NCI-H526 (cell line): ENCODE measurements around the gene SCMH1.
"Not testable (repeated sequence)": the region's sequence is repeated elsewhere in the genome, so short reads cannot be mapped to it uniquely, and the experiment has no call there.

Experiments
- DNase-seq, 2 experiments: peaks; one replicate each; lab custom pipeline; 2025; lab: John Stamatoyannopoulos, UW

Gene SCMH1

GRCh38 chr1:41211608-41212007, 30.5 kb downstream of the SCMH1 start:
- not testable (repeated sequence) for DNase-seq

GRCh38 chr1:41207053-41207452, 35.1 kb downstream of the SCMH1 start:
- not testable (repeated sequence) for DNase-seq

DNA sequence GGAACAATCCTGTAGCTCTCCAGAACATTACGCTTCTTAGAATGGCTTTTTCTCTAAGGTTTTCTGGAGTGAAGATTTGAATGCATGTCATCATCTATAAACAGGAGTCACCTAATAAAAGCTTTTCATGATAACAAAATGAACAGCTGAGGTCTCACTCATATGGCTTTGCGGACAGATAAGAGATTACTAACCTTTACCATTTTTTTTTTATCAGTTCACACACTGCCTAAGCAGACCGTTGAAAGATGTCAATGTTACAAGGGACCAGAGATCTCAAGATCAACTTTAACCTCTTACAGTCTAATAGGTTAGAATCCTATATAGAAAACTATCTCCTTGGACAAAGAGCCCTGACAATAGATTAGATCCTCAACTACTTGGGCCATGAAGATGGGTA, 41.4 kb downstream of the SCMH1 start:
- DNase-seq = no peak

DNA sequence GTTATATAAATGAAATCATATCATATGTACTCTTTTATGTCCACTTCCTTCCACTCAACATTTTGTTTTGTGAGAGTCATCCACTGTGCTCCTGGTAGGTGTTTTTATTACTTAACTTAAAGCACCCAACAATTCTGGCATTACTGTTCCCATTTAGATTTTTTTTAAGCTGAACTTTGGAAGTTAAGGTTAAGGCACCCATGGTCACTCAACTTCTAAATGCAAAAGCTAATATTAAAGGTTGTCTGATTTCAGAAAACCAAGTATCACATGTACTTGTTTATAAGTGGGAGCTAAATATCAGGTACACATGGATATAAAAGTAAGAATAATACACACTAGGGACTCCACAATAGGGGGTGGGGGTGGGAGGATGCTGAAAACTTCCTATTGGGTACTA, 42.7 kb downstream of the SCMH1 start:
- no peak for DNase-seq

GRCh38 chr1:41192456-41193178, 49.5 kb downstream of the SCMH1 start:
- no peak for DNase-seq

- no peak for DNase-seq
These were observed 57.7 kb downstream of the SCMH1 start for GRCh38 chr1:41184446-41184845.

DNA sequence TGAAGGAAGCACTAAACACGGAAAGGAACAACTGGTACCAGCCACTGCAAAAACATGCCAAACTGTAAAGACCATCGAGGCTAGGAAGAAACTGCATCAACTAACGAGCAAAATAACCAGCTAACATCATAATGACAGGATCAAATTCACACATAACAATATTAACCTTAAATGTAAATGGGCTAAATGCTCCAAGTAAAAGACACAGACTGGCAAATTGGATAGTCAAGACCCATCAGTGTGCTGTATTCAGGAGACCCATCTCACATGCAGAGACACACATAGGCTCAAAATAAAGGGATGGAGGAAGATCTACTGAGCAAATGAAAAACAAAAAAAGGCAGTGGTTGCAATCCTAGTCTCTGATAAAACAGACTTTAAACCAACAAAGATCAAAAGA, 63.9 kb downstream of the SCMH1 start:
- DNase-seq = not testable (repeated sequence)

DNA sequence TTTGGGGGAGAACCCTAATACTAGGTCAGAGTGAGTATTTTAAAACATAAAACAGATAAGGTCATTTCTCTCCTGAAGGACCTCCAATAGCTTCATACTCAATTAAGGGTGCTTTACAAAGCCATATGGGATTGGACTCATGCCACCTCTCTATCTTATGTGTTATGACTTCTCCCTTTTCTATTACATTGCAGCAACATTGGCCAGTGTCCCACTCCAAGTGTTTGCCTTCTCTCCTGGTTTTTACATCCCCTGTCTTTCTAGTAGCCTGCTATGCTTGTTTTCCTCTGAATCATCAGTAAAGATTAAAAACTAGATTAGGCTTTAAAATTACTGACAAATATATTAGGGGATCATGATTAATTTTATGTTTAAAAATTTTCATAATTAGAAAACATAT, 66.6 kb downstream of the SCMH1 start:
- no peak for DNase-seq

DNA sequence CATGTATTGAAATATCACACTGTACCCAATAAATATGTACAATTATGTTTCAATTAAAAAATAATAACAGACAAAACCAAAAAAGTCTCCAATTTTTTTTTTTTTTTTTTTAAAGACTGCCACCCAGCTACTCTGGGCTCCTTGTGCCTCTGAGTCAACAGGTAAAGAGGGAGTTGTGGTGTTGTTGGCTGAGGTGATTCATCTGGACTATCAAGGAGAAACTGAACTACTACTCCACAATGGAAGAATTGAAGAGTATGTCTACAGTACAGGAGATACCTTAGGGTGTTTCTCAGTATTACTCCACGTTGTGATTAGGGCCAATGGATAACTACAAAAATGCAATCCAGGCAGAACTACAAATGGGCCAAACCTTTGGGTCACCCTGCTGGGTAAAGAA, 67.9 kb downstream of the SCMH1 start:
- DNase-seq = no peak

DNA sequence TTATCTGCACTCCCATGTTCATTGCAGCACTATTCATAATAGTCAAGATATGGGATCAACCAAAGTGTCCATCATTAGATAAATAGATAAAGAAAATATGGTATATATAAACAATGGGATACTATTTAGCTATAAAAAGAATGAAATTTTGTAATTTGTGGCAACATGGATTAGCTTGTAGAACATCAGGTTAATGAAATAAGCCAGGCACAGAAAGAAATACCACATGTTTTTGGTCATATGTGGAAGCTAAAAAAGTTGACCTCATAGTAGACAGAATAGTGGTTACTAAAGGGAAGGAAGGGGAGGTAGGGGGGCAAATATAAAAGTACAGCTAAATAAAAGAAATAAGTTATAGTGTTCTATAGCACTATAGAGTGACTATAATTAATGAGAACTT, 68.5 kb downstream of the SCMH1 start:
- no peak for DNase-seq

- DNase-seq = no peak
These were observed 70.7 kb downstream of the SCMH1 start for GRCh38 chr1:41171266-41171874.

DNA sequence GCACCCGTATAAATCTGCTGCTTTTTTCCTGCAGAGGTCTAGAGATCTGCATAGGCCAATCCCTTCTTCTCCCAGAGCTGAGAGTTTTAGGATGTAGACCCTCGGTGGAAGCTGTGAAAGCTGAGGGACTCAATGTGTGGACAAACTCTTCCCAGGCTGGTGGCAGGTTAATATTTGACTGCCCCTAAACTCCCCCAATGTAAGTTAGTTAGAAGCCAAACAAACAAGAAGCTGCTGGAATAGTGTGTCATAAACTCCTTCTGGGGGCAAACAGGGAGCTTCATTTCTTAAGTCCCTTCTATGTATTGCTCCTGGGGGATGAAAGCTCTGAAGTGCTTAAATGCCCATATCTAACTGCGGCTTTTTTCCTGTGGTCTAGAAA, 72.3 kb downstream of the SCMH1 start:
- no peak for DNase-seq

DNA sequence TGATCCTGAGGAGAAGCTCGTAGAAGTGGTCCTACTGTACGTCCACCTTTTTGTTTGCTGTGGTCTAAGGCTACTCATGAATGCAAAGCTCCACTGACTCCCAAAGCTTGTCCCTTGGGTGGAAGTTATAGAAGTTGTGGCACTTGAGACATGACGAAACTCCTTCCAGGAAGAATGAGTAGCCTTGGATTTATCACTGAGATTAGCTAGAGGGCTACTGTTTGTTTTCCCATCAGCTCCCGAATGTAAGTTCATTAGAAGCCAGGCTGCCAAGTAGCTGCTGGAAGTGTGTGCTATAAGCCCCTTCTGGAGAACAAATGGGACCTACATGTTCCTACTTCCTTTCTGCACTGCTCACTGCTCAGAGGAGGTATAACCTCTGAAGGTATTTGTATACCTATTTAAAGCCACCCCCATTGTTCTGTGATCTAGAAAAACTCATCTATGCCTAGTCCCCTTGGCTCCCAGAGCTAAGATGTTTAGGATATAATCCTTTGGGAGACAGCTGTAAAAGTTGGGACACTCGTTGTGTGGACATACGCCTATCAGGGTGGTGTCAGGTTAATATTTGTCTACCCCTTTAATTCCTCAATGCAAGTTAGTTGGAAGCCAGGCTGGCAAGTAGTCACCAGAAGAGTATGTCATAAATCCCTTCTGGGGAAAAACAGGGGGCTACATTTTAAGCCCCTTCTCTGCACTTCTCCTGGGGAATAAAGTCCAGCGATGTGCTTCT, 72.9 kb downstream of the SCMH1 start:
- no peak for DNase-seq

DNA sequence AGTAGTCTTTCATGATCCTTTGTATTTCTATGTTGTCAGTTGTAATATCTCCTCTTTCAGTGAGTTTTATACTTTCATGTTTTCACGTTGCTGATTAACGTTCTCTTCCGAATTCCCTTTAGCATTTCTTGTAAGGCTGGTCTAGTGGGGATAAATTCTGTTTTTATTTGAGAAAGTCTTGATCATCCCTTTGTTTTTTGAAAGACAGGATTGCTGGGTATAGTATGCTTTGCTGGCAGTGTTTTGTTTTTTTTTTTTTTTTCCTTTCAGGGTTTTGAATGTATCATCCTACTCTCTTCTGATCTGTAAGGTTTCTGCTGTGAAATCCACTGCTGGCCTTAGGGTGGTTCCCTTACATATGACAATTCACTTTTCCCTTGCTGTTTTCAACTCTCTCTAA, 74.4 kb downstream of the SCMH1 start:
- DNase-seq = no peak

DNA sequence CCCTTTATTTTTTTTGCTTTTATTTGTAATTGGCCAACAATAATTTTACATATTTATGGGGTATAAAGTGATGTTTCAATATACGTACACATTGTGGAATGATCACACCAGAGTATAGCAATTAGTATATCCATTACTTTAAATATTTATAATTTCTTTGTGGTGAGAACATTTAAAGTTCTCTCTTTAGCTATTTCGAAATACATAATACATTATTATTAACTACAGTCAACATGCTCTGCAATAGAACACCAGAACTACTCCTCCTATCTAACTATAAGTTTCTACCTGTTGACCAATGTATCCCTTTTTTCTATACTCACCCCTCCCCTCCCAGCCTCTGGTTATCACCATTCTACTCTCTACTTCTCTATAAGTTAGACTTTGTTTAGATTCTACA, 77.4 kb downstream of the SCMH1 start:
- no peak for DNase-seq

- no peak for DNase-seq
These were observed 79.7 kb downstream of the SCMH1 start for GRCh38 chr1:41162441-41162840.

GRCh38 chr1:41161846-41162245, 80.3 kb downstream of the SCMH1 start:
- no peak for DNase-seq

DNA sequence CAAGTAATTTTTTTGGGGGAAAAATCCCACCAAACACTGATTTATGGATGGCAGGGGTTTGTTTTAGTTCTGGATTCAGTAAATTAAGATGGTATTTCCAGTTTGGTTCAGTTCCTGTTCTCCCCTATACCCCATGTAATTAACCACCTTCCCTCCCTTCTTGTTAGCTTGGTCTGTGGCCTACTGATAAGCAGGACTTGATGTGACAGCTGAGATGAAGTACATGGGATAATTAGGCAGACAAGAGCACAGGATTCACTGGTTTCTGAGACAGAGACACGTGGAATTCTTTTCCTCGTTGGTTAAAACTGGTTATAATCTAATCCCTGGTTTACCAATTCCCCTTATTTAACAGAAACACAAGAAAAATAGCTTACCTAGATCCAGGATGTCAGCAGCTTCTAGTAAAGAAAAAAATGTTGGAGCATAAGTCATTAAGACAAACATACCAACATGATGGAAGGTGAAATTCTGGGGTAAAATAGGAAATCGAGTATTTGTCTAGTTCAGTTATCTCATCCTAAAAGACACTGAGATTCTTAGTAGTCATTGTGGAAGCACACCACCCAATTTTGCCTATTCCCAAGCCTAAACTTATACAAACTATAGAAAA, 81.5 kb downstream of the SCMH1 start:
- DNase-seq = no peak

DNA sequence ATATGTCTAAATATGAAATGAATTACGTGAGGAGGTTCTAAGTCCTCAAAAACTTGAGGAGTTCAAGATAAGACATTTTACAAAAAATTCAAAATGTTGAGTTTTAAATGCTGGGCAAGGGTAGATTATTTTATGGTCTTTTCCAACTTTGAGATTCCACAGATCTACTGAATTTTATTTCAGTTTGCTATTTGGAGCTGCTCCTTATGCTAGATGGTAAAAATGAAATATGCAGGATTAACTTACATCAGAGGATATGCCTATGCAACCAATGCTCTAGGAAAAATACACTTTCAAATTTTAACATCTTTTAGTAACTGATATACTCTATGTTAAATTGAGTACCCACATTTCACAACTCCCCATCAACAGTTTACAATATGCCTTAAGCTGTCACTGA, 83.1 kb downstream of the SCMH1 start:
- no peak for DNase-seq

DNA sequence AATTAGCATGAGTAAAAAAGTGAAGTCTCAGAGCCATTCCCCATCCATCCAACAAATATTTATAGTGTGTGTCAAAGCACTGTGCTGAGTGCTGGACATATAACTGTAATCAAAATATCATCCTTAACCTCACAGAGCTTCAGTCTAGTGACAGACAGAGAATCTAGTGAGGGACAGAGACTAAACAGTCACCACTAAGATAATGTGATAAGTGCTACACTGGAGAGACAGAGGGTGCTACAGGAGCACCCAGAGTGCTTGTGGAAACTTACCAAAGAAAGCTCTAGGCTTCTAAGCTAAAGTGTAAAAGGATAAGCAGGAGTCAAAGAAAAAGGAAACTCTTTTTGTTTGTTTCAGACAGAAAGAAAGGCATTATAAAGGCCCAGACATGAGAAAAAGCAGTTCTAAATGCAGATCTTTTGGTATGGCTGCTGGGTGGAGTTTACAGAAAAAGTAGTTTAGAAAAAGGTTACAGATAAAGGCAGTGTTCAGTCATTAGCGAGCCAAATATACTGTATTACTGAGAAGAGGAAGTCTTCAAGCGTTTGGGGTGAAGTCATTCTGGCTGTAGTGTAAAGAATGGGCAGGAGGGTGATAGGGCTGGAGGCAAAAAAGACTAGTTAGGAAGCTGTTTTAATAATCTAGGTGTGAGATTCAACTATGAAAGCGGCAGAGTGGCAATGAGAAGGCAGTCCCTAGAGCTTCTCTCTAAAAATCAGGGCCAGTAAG, 83.8 kb downstream of the SCMH1 start:
- DNase-seq = no peak

DNA sequence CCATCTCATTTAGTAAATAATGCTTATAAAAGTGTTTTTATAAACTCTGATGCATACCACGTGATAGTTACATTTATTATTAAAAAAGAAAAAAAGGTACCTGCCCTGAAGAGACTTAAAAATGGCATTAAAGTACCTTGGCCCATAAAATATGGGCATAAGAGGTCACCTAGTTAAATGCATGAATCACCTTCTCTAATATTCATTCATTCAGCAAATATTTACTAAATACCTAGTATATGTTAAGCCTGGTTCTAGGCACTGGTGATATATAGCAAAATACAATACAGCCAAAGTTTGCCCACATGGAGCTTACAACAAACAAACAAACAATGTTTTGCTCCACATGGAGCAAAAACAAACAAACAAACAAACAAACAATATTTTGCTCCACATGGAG, 87.0 kb downstream of the SCMH1 start:
- no peak for DNase-seq

GRCh38 chr1:41153750-41154274, 88.3 kb downstream of the SCMH1 start:
- no peak for DNase-seq
